Stomach smooth muscle (tissue), 2 donors: ENCODE results near the gene EREG.
A peak's percentile ranks its signal among the peaks of the same experiment; 100 is the strongest.
"Not testable (repeated sequence)": the region's sequence is repeated elsewhere in the genome, so short reads cannot be mapped to it uniquely, and the experiment has no call there.

Experiments used
- H3K27ac ChIP-seq: one replicate; pipeline ENCODE4 v1.7.0; 2013; ENCODE audit warnings: mild to moderate bottlenecking, low read length, inconsistent platforms
- H3K27me3 ChIP-seq, 2 donors: one replicate each; pipeline ENCODE4 v1.7.0; 2013; ENCODE audit warnings: low read length in 2 of 2; ENCODE audit not compliant: insufficient read depth in 2 of 2, control insufficient read depth in 1 of 2
- H3K36me3 ChIP-seq, 2 donors: one replicate each; pipeline ENCODE4 v1.7.0; 2013; ENCODE audit warnings: low read length in 2 of 2; ENCODE audit not compliant: control insufficient read depth in 2 of 2, insufficient read depth in 2 of 2
- H3K4me1 ChIP-seq: one replicate; pipeline ENCODE4 v1.7.0; 2013; ENCODE audit warnings: low read length; ENCODE audit not compliant: control insufficient read depth, insufficient read depth
- H3K4me3 ChIP-seq, 2 donors: one replicate each; pipeline ENCODE4 v1.7.0; 2013; ENCODE audit warnings: low read length in 2 of 2
- H3K9ac ChIP-seq, 2 donors: one replicate each; pipeline ENCODE4 v1.7.0; 2013; ENCODE audit warnings: low read length in 2 of 2, mild to moderate bottlenecking in 1 of 2
- H3K9me3 ChIP-seq, 2 donors: one replicate each; pipeline ENCODE4 v1.7.0; 2013; ENCODE audit warnings: low read length in 2 of 2; ENCODE audit not compliant: control insufficient read depth in 2 of 2
- donor health status: healthy.
- donor health status: Pancreatic carcinoma.

The EREG gene

GRCh38 chr4:74387790-74388189 lies 22.8 kb downstream of the EREG start:
- no peaks in the 10 kb centered on the region for H3K4me1 ChIP-seq
- H3K9me3 ChIP-seq: no peaks in the 10 kb centered on the region
- H3K9ac ChIP-seq: no peak overlapping the region
- H3K27me3 ChIP-seq: no peaks in the 10 kb centered on the region
- no peak overlapping the region for H3K4me3 ChIP-seq
- H3K27ac ChIP-seq: no peak overlapping the region
- no peaks in the 10 kb centered on the region for H3K36me3 ChIP-seq

GRCh38 chr4:74389494-74389893 lies 24.5 kb downstream of the EREG start:
- H3K36me3 ChIP-seq: no peaks in the 10 kb centered on the region
- no peak overlapping the region for H3K9ac ChIP-seq
- H3K4me3 ChIP-seq: no peak overlapping the region
- H3K27me3 ChIP-seq: no peaks in the 10 kb centered on the region
- H3K4me1 ChIP-seq: no peaks in the 10 kb centered on the region
- H3K27ac ChIP-seq: no peak overlapping the region
- H3K9me3 ChIP-seq: no peaks in the 10 kb centered on the region

- Histone ChIP-seq H3K27me3 (no peaks in the 10 kb centered on the region), H3K9me3 (no peaks in the 10 kb centered on the region), H3K27ac (no peak overlapping the region), H3K9ac (no peak overlapping the region), H3K4me3 (no peak overlapping the region), H3K4me1 (no peaks in the 10 kb centered on the region), H3K36me3 (no peaks in the 10 kb centered on the region)
Observed at GRCh38 chr4:74390677-74391076, 25.7 kb downstream of the EREG start.

GRCh38 chr4:74391346-74391745 lies 26.4 kb downstream of the EREG start:
- no peak overlapping the region for H3K9ac ChIP-seq
- H3K27me3 ChIP-seq: no peaks in the 10 kb centered on the region
- H3K9me3 ChIP-seq: no peaks in the 10 kb centered on the region
- H3K4me1 ChIP-seq: no peaks in the 10 kb centered on the region
- H3K4me3 ChIP-seq: no peak overlapping the region
- no peak overlapping the region for H3K27ac ChIP-seq
- H3K36me3 ChIP-seq: no peaks in the 10 kb centered on the region

- H3K4me3 ChIP-seq: no peak overlapping the region
- no peaks in the 10 kb centered on the region for H3K9me3 ChIP-seq
Observed at GRCh38 chr4:74391890-74392475, 27.0 kb downstream of the EREG start.

GRCh38 chr4:74394476-74395136 lies 29.7 kb downstream of the EREG start:
- no peak overlapping the region for H3K4me3 ChIP-seq
- no peaks in the 10 kb centered on the region for H3K9me3 ChIP-seq
- no peaks in the 10 kb centered on the region for H3K36me3 ChIP-seq
- H3K4me1 ChIP-seq: no peaks in the 10 kb centered on the region
- no peaks in the 10 kb centered on the region for H3K27me3 ChIP-seq
- H3K9ac ChIP-seq: no peak overlapping the region
- no peak overlapping the region for H3K27ac ChIP-seq

More at GRCh38 chr4:74391890-74392475, 27.0 kb downstream of the EREG start:
- no peaks in the 10 kb centered on the region for H3K36me3 ChIP-seq
- H3K9ac ChIP-seq: no peak overlapping the region
- no peak overlapping the region for H3K27ac ChIP-seq
- H3K27me3 ChIP-seq: no peaks in the 10 kb centered on the region
- H3K4me1 ChIP-seq: no peaks in the 10 kb centered on the region

GRCh38 chr4:74395633-74396032 lies 30.7 kb downstream of the EREG start:
- Histone ChIP-seq H3K27ac (no peak overlapping the region), H3K4me3 (no peak overlapping the region), H3K4me1 (no peaks in the 10 kb centered on the region), H3K9ac (no peak overlapping the region), H3K9me3 (no peaks in the 10 kb centered on the region), H3K36me3 (no peaks in the 10 kb centered on the region), H3K27me3 (no peaks in the 10 kb centered on the region)

- no peak overlapping the region for H3K9ac ChIP-seq
- no peaks in the 10 kb centered on the region for H3K27me3 ChIP-seq
- no peak overlapping the region for H3K27ac ChIP-seq
- H3K9me3 ChIP-seq: no peaks in the 10 kb centered on the region
- H3K36me3 ChIP-seq: no peaks in the 10 kb centered on the region
- peak overlapping the region; percentile 12 to 40 for H3K4me3 ChIP-seq
- H3K4me1 ChIP-seq: no peaks in the 10 kb centered on the region
Observed at GRCh38 chr4:74397748-74398426, 32.9 kb downstream of the EREG start.

- H3K27me3 ChIP-seq, H3K9ac ChIP-seq, H3K9me3 ChIP-seq, H3K27ac ChIP-seq, H3K4me1 ChIP-seq, H3K4me3 ChIP-seq, H3K36me3 ChIP-seq: not testable (repeated sequence)
Observed at GRCh38 chr4:74398894-74399589, 34.1 kb downstream of the EREG start.

GRCh38 chr4:74400395-74400794 lies 35.5 kb downstream of the EREG start:
- no peak overlapping the region for H3K4me3 ChIP-seq
- no peaks in the 10 kb centered on the region for H3K27me3 ChIP-seq
- H3K36me3 ChIP-seq: no peaks in the 10 kb centered on the region
- no peak overlapping the region for H3K9ac ChIP-seq
- H3K27ac ChIP-seq: no peak overlapping the region
- no peaks in the 10 kb centered on the region for H3K4me1 ChIP-seq
- no peaks in the 10 kb centered on the region for H3K9me3 ChIP-seq
